HG03039 (cell line): ENCODE measurements around the gene TRPM6.
A peak's percentile ranks its signal among the peaks of the same experiment; 100 is the strongest.
"Not testable (repeated sequence)": the region's sequence is repeated elsewhere in the genome, so short reads cannot be mapped to it uniquely, and the experiment has no call there.

Experiments used
- ATAC-seq: cut with Tn5 transposase; IDR thresholded peaks from one replicate; pipeline ENCODE4 v1.9.1; 2021; ENCODE audit warnings: mild to moderate bottlenecking, moderate library complexity; ENCODE audit not compliant: unreplicated experiment

Gene TRPM6

GRCh38 chr9:74858751-74859414 is 28.8 kb downstream of the TRPM6 start:
- ATAC-seq: no peak

- no peak for ATAC-seq
Measured at GRCh38 chr9:74856989-74857388, 30.7 kb downstream of the TRPM6 start.

- ATAC-seq: no peak
Measured at GRCh38 chr9:74855072-74855471, 32.6 kb downstream of the TRPM6 start.

GRCh38 chr9:74853024-74853423 is 34.7 kb downstream of the TRPM6 start:
- not testable (repeated sequence) for ATAC-seq

GRCh38 chr9:74848153-74848525 is 39.6 kb downstream of the TRPM6 start:
- ATAC-seq: no peak

GRCh38 chr9:74847478-74848152 is 40.1 kb downstream of the TRPM6 start:
- ATAC-seq: no peak

GRCh38 chr9:74846766-74847165 is 41.0 kb downstream of the TRPM6 start:
- ATAC-seq: no peak

- ATAC-seq: no peak
Measured at GRCh38 chr9:74838351-74838750, 49.4 kb downstream of the TRPM6 start.

GRCh38 chr9:74824654-74825053 is 63.1 kb downstream of the TRPM6 start:
- no peak for ATAC-seq

GRCh38 chr9:74821636-74822035 is 66.1 kb downstream of the TRPM6 start:
- ATAC-seq: no peak

GRCh38 chr9:74817816-74818215 is 69.9 kb downstream of the TRPM6 start:
- ATAC-seq: no peak

GRCh38 chr9:74817281-74817810 is 70.4 kb downstream of the TRPM6 start:
- no peak for ATAC-seq

- ATAC-seq: no peak
Measured at GRCh38 chr9:74810200-74810599, 77.5 kb downstream of the TRPM6 start.

GRCh38 chr9:74804018-74804385 is 83.7 kb downstream of the TRPM6 start:
- no peak for ATAC-seq

GRCh38 chr9:74803376-74804017 is 84.2 kb downstream of the TRPM6 start:
- no peak for ATAC-seq

GRCh38 chr9:74800226-74800625 is 87.5 kb downstream of the TRPM6 start:
- ATAC-seq: no peak

GRCh38 chr9:74795803-74796202 is 91.9 kb downstream of the TRPM6 start:
- no peak for ATAC-seq

- ATAC-seq: no peak
Measured at GRCh38 chr9:74795081-74795480, 92.6 kb downstream of the TRPM6 start.

- no peak for ATAC-seq
Measured at GRCh38 chr9:74784506-74784905, 103.2 kb downstream of the TRPM6 start.

- no peak for ATAC-seq
Measured at GRCh38 chr9:74783408-74783807, 104.3 kb downstream of the TRPM6 start.

- peak; percentile 41 for ATAC-seq
Measured at GRCh38 chr9:74777136-74777879, 110.4 kb downstream of the TRPM6 start.
